Activated naive CD8-positive, alpha-beta T cell treated with anti-CD3 and anti-CD28 coated beads for 36 hours (primary cell): ENCODE results near the gene ACSM2B. TPM values are rescaled to one million over a fixed set of nuclear protein-coding genes. Genes with fewer than 3 reads are reported as not detected.
"Not testable (repeated sequence)": the region's sequence is repeated elsewhere in the genome, so short reads cannot be mapped to it uniquely, and the experiment has no call there.

Source experiments
- DNase-seq: peaks from one replicate; pipeline ENCODE4 v3.0.0; 2021
- H3K27ac Mint-ChIP-seq: one replicate; pipeline ENCODE4 v1.8.0; 2022; ENCODE audit warnings: mild to moderate bottlenecking, moderate library complexity, mixed read lengths
- H3K27me3 Mint-ChIP-seq: one replicate; pipeline ENCODE4 v1.8.0; 2022; ENCODE audit warnings: mild to moderate bottlenecking, mixed read lengths
- H3K36me3 Mint-ChIP-seq: one replicate; pipeline ENCODE4 v1.8.0; 2021; ENCODE audit warnings: mild to moderate bottlenecking, mixed read lengths
- H3K4me1 Mint-ChIP-seq: one replicate; pipeline ENCODE4 v1.8.0; 2021; ENCODE audit warnings: mixed read lengths
- H3K4me3 Mint-ChIP-seq: one replicate; pipeline ENCODE4 v1.8.0; 2022; ENCODE audit warnings: mild to moderate bottlenecking, moderate library complexity, mixed read lengths
- H3K9me3 Mint-ChIP-seq: one replicate; pipeline ENCODE4 v1.8.0; 2022; ENCODE audit warnings: mixed read lengths
- total RNA-seq, 2 experiments: library from RNA; stranded (reverse); gene quantifications; one replicate each; pipeline ENCODE4 v1.2.3, GENCODE V29; 2021

Gene ACSM2B
- total RNA-seq, 2 experiments from 2014 or later: not detected

DNA sequence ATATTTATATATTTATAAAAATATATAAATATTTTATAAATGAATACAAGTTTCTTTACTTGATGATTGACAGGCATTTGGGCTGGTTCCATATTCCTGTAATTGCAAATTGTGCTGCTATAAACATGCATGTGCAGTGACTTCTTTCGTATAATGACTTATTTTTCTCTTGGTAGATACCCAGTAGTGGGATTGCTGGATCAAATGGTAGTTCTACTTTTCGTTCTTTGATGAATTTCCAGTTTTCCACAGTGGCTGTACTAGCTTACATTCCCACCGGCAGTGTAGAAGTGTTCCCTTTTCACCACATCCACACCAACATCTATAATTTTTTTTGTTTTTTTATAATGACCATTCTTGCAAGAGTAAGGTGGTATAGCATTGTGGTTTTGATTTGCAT is 7.8 kb downstream of the ACSM2B start:
- no peak overlapping the region for H3K4me3 Mint-ChIP-seq
- no peaks in the 10 kb centered on the region for H3K9me3 Mint-ChIP-seq
- H3K27me3 Mint-ChIP-seq: peaks cover 6% of the 10 kb centered on the region
- no peak overlapping the region for H3K27ac Mint-ChIP-seq
- DNase-seq: no peak
- no peaks in the 10 kb centered on the region for H3K36me3 Mint-ChIP-seq
- no peaks in the 10 kb centered on the region for H3K4me1 Mint-ChIP-seq

DNA sequence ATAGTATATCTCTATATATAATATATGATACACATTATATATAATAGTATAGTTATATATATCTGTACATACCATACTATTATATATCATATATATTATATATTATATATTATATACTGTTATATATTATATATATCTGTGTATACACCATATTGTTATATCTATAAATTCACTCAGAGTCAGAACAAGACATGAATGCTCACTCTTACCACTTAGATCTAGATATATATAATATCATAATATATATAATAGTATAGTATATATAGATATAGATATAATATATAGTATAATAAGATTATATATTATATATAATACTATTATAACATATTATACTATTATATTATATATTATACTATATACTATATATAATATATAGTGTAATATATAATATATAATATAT is 9.3 kb downstream of the ACSM2B start:
- Mint-ChIP-seq H3K9me3 (no peaks in the 10 kb centered on the region), H3K27me3 (peaks cover 5% of the 10 kb centered on the region), H3K36me3 (no peaks in the 10 kb centered on the region), H3K27ac (no peak overlapping the region), H3K4me1 (no peaks in the 10 kb centered on the region), H3K4me3 (no peak overlapping the region)
- no peak for DNase-seq

DNA sequence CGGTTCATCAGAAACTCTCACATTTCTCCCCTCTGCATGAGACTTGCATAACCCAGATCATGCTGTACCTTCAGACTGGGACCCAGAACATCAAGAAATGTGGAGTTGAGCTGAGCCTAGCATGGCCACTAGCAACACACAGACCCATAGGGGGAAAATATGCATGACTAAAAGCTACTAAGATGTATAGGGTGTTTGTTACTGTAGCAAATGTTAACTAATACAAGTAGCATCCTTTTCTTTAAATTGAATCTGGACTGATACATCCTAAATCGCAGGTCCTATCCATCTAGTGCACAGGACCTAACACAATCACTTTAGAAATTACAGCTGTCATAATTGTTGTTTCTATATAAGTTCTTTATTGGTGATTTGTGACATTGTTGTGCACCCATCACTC is 10.8 kb downstream of the ACSM2B start:
- not testable (repeated sequence) for H3K36me3 Mint-ChIP-seq, H3K4me1 Mint-ChIP-seq, H3K4me3 Mint-ChIP-seq, DNase-seq, H3K27ac Mint-ChIP-seq, H3K27me3 Mint-ChIP-seq, H3K9me3 Mint-ChIP-seq

DNA sequence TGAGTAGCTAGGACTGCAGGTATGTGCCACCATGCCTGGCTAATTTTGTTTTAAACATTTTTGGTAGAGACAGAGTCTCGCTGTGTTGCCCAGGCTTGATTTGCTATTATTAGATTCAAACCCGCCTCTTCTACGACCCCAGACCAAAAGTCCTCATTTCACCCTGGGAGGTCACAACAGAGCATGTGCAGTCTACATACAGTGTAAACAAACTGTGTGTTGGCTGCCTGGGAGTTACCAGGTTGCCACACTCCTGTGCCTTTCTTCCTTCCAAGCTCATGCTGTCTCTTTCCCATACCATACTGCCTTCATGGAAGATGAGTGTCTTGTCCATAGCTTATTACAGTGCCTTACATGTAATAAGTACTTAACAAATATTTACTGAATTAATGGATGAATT is 11.9 kb downstream of the ACSM2B start:
- not testable (repeated sequence) for H3K27me3 Mint-ChIP-seq, H3K27ac Mint-ChIP-seq, H3K4me1 Mint-ChIP-seq, H3K4me3 Mint-ChIP-seq, H3K9me3 Mint-ChIP-seq, DNase-seq, H3K36me3 Mint-ChIP-seq

DNA sequence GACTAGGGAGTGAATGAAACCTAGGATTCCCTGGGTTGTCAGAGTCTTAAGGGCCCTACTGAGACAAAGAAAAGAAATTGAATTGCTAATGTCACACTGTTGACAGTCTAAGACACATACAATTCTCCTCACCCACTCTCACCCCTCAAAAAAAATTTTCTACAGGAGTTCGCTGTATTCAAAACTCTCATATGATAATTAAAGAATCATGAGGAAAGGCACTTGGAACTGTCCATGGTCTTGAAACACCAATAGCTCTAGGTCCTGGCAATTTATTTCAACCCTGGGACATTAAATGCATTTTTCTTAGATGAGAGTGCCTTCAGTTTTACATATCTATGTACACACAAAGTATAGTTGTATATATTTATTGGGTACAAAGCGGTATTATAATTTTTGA is 20.5 kb downstream of the ACSM2B start:
- H3K27me3 Mint-ChIP-seq: peaks cover 17% of the 10 kb centered on the region
- H3K36me3 Mint-ChIP-seq, H3K9me3 Mint-ChIP-seq, H3K4me1 Mint-ChIP-seq, H3K4me3 Mint-ChIP-seq, H3K27ac Mint-ChIP-seq, DNase-seq: not testable (repeated sequence)

DNA sequence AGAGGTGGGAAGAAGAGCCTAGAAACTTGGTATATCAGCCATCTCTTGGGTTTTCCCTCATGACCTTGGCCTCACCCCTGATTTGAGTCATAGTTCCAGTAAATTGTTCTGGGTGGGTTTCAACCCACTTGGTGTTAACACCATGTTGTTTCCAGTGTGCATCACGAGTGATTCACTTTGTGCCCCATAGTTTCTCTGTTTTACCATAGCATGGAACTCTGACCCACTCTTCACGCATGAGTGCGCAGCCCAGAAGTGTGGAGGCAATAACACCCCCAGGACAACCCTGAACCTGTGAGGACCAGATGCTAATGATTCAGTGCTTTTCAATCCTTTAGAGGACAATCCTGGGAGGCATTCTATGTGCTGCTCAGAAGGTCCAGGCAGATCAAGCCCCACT is 21.5 kb downstream of the ACSM2B start:
- H3K4me3 Mint-ChIP-seq, H3K36me3 Mint-ChIP-seq, H3K4me1 Mint-ChIP-seq, DNase-seq, H3K9me3 Mint-ChIP-seq, H3K27ac Mint-ChIP-seq: not testable (repeated sequence)
- peaks cover 17% of the 10 kb centered on the region for H3K27me3 Mint-ChIP-seq

DNA sequence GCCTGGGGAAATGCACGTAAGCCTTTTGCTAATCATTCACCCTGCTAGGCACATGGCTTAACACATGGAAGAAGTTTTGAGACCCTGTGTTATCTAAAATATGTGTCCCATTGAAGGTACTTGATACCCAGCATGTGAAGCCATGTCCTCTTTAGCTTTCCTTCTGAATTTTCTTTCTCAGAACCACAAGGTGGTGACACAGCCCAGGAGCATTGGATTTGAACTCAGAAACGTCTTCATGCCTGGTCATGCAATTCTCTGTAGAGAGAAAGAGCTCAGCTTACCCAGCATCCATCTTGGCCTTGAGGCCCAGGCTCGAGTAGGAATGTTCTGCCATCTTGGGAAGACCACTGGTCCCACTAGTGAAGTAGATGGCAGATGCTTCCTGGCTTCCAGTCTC is 22.7 kb downstream of the ACSM2B start:
- H3K9me3 Mint-ChIP-seq, H3K4me3 Mint-ChIP-seq, H3K4me1 Mint-ChIP-seq, H3K27ac Mint-ChIP-seq, H3K36me3 Mint-ChIP-seq, DNase-seq: not testable (repeated sequence)
- peaks cover 22% of the 10 kb centered on the region for H3K27me3 Mint-ChIP-seq

DNA sequence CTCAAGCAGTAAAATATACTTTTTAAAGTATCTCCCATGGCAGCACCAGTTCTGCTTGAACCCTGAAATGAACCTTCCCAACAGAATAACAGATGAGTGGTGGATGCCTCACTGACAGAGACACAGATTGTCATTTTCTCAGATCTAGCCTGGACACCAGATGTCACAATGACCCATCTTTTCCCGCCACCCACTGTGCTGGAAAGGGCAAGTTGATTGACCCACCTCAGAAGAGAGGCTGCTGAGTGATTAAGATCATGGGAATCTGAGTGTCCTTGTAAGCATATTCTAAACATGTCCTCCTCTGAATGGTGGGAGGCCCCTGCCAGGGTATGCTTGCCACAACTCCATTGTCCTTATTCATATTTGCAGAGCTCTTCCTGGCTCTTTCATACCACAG is 29.2 kb downstream of the ACSM2B start:
- not testable (repeated sequence) for H3K9me3 Mint-ChIP-seq, H3K4me1 Mint-ChIP-seq, DNase-seq, H3K27ac Mint-ChIP-seq, H3K4me3 Mint-ChIP-seq, H3K36me3 Mint-ChIP-seq
- H3K27me3 Mint-ChIP-seq: peaks cover 12% of the 10 kb centered on the region

DNA sequence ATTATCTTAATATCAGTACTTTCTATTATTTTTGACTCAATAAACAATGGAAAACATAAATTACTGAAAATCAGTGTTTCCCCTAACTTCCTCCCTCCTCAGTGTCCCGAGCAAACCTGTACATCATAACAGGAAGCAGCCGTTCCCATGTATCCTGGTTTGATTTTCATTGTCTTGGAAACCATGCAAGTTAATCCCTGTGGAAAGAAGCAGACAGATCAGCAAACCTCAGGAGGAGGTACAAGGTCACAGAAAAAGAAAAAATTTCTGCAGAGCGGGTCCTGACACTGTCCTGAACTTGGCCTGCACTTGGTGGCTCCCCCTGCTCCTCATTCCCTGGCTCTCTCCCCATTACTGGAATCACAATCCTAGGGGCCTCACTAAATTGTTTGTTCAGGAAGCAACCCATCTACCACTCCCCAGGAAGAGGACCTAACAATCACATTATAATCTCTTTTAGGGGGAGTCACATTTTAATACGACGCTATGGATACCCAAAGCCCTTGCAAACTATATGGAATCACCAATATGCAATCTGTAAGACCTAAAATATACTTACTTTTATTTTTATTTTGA is 29.8 kb downstream of the ACSM2B start:
- not testable (repeated sequence) for H3K27ac Mint-ChIP-seq

DNA sequence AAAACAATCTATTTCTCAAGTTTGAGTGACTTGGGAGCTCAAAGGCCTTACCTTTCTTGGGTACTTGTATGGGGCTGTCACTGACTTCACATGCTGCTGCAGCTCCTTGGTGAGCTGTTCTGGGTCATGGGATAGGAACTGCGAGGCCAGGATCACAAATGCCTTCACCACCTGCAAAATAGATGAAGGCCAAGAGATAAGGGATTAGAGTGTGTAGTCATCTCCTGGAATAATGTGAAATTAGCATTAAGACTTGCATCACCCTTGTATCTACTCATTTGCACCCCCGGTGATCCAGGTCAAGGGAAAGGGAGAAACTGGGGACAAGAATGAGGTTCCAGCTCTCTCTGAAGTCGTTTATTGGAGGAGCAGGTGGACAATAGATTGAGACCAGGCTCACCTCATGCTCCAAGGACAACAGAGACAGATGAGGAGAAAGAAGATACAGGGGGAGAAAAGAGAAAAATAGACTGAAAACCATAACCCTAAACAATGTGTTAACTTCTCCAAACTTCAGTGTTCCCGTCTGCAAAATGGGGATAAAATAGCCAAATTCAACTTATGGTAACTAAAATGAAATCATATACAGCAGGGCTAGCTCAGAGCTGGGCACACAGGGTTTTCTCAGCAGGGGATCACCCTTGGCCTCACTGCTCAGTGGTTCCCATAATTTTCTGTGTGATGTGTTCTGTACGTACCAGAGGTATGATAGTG is 35.4 kb downstream of the ACSM2B start:
- H3K27ac Mint-ChIP-seq, DNase-seq, H3K4me1 Mint-ChIP-seq, H3K4me3 Mint-ChIP-seq, H3K9me3 Mint-ChIP-seq, H3K36me3 Mint-ChIP-seq: not testable (repeated sequence)
- peaks cover 16% of the 10 kb centered on the region for H3K27me3 Mint-ChIP-seq

More for the DNA sequence above, 29.8 kb downstream of the ACSM2B start:
- peaks cover 12% of the 10 kb centered on the region for H3K27me3 Mint-ChIP-seq
- H3K36me3 Mint-ChIP-seq, H3K4me1 Mint-ChIP-seq, H3K4me3 Mint-ChIP-seq, DNase-seq, H3K9me3 Mint-ChIP-seq: not testable (repeated sequence)

DNA sequence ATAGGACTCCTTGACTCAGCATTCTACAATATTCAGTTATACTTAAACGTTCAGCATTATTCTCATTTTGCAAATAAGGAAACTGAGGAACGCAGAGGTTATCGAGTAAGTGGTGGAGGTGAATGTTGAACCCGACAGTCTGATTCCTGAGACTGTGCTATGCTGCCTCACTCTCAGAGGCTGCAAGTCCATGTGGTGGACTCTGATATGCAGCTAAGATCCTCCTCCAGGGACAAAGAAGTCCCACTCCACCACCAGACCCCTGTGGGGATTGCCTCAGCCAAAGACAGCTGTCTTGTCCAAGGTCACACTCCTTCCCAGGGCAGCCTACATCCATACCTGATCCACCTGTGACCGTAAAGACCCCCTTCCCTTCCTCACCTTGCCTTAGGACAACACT is 37.5 kb downstream of the ACSM2B start:
- H3K4me1 Mint-ChIP-seq: no peaks in the 10 kb centered on the region
- no peaks in the 10 kb centered on the region for H3K9me3 Mint-ChIP-seq
- H3K36me3 Mint-ChIP-seq: no peaks in the 10 kb centered on the region
- no peak overlapping the region for H3K27ac Mint-ChIP-seq
- H3K4me3 Mint-ChIP-seq: no peak overlapping the region
- H3K27me3 Mint-ChIP-seq: peaks cover 15% of the 10 kb centered on the region
- no peak for DNase-seq

DNA sequence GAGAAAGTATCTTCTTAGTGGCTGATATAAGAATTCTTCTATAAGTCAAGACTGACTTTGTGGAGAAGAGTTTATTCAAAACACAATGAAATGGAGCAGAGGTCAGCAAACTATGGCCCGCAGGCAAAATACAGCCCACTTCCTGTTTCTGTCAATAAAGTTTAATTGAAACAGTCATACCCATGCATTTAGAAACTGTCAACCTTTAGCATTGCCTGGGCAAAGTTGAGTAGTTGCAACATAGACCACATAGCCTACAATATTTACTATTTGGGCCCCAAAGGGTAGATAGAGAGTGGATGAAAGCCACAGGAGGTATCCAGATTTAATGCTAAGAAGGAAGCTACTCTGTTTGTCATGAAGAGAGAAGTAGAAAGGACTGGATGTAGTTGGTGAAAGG is 38.0 kb downstream of the ACSM2B start:
- H3K36me3 Mint-ChIP-seq: no peaks in the 10 kb centered on the region

DNA sequence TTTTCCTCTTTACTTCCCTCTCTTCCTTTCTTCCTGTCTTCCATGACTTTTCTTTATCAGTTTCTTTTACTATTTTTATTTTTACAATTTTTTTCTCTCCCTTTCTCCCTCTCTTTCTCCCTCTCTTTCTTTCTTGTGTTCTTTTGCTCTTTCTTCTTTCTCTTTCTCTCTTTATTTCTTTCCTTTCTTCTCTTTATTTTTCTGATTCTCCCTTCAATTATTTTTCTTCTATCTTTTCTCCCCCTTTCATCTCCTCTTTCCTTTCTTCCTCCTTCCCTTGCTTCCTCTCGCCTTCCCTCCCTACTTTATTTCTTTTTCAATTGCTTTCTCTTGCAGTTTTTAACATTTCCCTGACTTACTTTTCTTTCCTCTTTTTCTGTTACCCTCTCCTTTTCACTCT is 39.5 kb downstream of the ACSM2B start:
- H3K9me3 Mint-ChIP-seq, DNase-seq, H3K4me3 Mint-ChIP-seq, H3K27ac Mint-ChIP-seq, H3K36me3 Mint-ChIP-seq, H3K4me1 Mint-ChIP-seq: not testable (repeated sequence)
- H3K27me3 Mint-ChIP-seq: peaks cover 12% of the 10 kb centered on the region

More for the DNA sequence above, 38.0 kb downstream of the ACSM2B start:
- DNase-seq: no peak
- Mint-ChIP-seq H3K4me3 (no peak overlapping the region), H3K27me3 (peaks cover 12% of the 10 kb centered on the region), H3K4me1 (no peaks in the 10 kb centered on the region), H3K27ac (no peak overlapping the region), H3K9me3 (no peaks in the 10 kb centered on the region)

DNA sequence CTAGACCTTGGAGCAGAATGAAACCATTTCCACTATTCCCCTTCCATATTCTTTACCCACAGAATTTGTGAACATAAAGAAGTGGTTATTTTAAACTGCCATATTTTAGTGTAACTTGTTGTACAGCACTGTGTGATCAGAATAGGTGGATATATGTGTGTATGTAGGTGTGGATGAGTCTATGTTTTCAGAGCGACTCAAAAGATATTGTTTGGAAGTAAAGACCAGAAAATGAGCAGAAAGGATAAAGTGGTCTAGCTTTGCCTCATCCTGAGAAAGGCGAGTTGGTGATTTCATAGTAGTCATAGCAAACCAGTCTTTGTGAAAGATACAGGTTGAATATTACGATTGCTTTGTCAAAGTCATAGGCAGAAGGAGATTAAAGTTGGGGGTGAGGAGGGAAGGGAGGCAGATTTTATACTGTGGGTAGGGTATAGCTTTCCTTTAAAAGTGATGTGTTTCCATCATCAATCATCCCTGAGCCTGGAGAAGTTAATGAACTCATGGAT is 43.8 kb downstream of the ACSM2B start:
- H3K36me3 Mint-ChIP-seq, H3K9me3 Mint-ChIP-seq, H3K27me3 Mint-ChIP-seq, H3K27ac Mint-ChIP-seq, DNase-seq, H3K4me1 Mint-ChIP-seq, H3K4me3 Mint-ChIP-seq: not testable (repeated sequence)

DNA sequence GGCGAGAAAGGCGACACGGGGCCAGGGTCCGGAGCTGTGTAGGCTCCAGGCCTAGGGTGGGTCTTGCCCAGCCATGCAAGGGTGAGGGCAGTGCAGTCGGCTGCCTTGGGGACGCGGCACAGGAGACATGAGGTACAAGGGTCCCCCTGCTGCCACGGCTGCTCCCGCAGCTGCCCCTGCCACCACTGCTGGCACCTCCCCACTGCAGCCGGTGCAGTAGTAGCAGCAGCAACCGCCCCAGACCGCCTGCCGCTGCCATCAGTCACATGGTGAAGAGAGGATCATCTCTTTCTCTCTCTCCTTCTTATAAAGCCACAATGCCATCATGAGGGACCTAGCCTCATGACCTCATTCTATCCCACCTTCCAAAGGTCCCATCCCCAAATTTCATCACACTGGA is 44.4 kb downstream of the ACSM2B start:
- H3K27ac Mint-ChIP-seq, H3K4me3 Mint-ChIP-seq, H3K27me3 Mint-ChIP-seq, H3K4me1 Mint-ChIP-seq, H3K36me3 Mint-ChIP-seq, DNase-seq, H3K9me3 Mint-ChIP-seq: not testable (repeated sequence)

DNA sequence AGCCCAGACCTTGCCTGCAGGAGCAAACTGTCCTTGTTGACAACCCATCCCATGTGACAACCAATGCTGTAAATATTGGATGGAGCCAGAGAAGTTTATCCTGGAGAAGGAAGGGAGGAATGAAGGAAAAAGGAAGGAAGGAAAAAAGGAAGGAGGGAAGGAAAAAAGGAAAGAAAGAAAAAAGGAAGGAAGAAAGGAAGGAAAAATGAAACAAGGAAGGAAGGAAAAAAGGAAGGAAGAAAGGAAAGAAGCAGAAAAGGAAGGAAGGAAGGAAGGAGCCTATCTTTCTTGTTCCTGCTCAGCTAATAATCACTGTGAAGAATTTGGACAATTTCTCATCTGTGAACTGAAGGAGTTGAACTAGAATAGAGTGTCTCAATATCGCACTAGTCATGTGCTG is 56.1 kb downstream of the ACSM2B start:
- no peaks in the 10 kb centered on the region for H3K36me3 Mint-ChIP-seq
- no peaks in the 10 kb centered on the region for H3K9me3 Mint-ChIP-seq
- H3K4me3 Mint-ChIP-seq: no peak overlapping the region
- H3K27me3 Mint-ChIP-seq: peaks cover 11% of the 10 kb centered on the region
- no peak overlapping the region for H3K27ac Mint-ChIP-seq
- DNase-seq: no peak
- no peaks in the 10 kb centered on the region for H3K4me1 Mint-ChIP-seq
